ENCODE data around the gene TMC4.

GRCh38 chr19:54186934-54187381 is 14.0 kb upstream of the TMC4 start:
- TF ChIP-seq REST (IDR thresholded peaks at IDR 0.05; ENCODE audit: low read depth) (no peak), YY1 (IDR thresholded peaks at IDR 0.05; ENCODE audit: low read depth) (no peak), MAX (IDR thresholded peaks at IDR 0.05) (no peak), TAF1 (IDR thresholded peaks at IDR 0.05; ENCODE audit: low read depth) (no peak)

All from Ishikawa (cell line).